Adrenal gland (tissue), 12 donors: ENCODE measurements around the gene LRP1. TPM values are rescaled to one million over a fixed set of nuclear protein-coding genes. Genes with fewer than 3 reads are reported as not detected.

Experiments used
- DNase-seq, 7 donors: peaks; one replicate each; pipeline ENCODE4 v3.0.0-alpha.2; 2019 to 2020
- H3K27ac ChIP-seq, 5 donors: fragments of 200-600 bp; sonication (generic) in 4 of 5; 1 replicate in 3 of 5; 2 replicates in 2 of 5; pipeline versions ENCODE4 v1.5.1 to v1.8.0; 2016 to 2020; ENCODE audit warnings: mild to moderate bottlenecking in 1 of 5
- H3K27me3 ChIP-seq: fragments of 200-600 bp; 2 replicates; pipeline ENCODE4 v1.8.0; 2021
- H3K36me3 ChIP-seq, 2 donors: fragments of 200-600 bp; replicated peaks in 1 of 2; 1 replicate in 1 of 2; 2 replicates in 1 of 2; pipeline versions ENCODE4 v1.5.1 to v1.8.0; 2018 to 2022
- H3K4me1 ChIP-seq, 2 donors: fragments of 200-600 bp; replicated peaks in 1 of 2; 1 replicate in 1 of 2; 2 replicates in 1 of 2; pipeline versions ENCODE4 v1.5.1 to v1.8.0; 2018 to 2021
- H3K4me3 ChIP-seq, 4 donors: fragments of 200-600 bp; sonication (generic) in 3 of 4; one replicate each; pipeline ENCODE4 v1.5.1; 2016 to 2018
- H3K9me3 ChIP-seq, 3 donors: fragments of 200-600 bp; sonication (generic) in 1 of 3; replicated peaks in 1 of 3; 1 replicate in 2 of 3; 2 replicates in 1 of 3; pipeline versions ENCODE4 v1.5.1 to v1.8.0; 2016 to 2021
- POLR2A ChIP-seq, 2 donors: fragments of 450-650 bp; IDR thresholded peaks; one replicate each; pipeline ENCODE4 v1.6.1; 2017; ENCODE audit warnings: antibody characterized with exemption in 2 of 2, mild to moderate bottlenecking in 2 of 2, moderate library complexity in 1 of 2
- WGBS, 4 donors: extraction: QIAGEN DNeasy Blood & Tissue Kit in 2 of 4; methylation state at CpG; one replicate each; pipeline versions ENCODE4 v1.1.5 to v1.1.7; 2013 to 2017; 5-methylcytosine and 5-hydroxymethylcytosine counted together
- intact Hi-C, 2 donors: fragments of 100-400 bp; cut with DNase I; formaldehyde crosslinking; loops; one replicate each; pipeline versions ENCODE4 v1.14.1 to v1.15.0; 2022 to 2023
- polyA plus RNA-seq, 3 donors: library from polyadenylated mRNA; stranded (reverse); fragments of 200-250 nt in 2 of 3; fragments of 350-450 nt in 1 of 3; fragmentation: Illumina TruSeq in 1 of 3; extraction: RNeasy Lipid Tissue Mini Kit (QIAGEN cat#74804) in 1 of 3; gene quantifications; one replicate each; pipeline ENCODE4 v1.2.3, GENCODE V29; 2013 to 2014
- total RNA-seq, 9 donors: library from RNA; depleted of rRNA in 4 of 9; stranded (reverse); fragments of >200 nt in 4 of 9; fragments of 120-200 nt in 1 of 9; fragmentation: NEBNext Ultra II Directional in 1 of 9; extraction: Animal tissue kit (Norgen Biotek cat#: 25700) in 1 of 9; gene quantifications; one replicate each; pipeline versions ENCODE4 v1.1.0 to v1.2.4, GENCODE V29; 2013 to 2023
- TF ChIP-seq, protein P1 (sequence below), 6 experiments: fragments of 450-650 bp in 4 of 6; fragments of 200-600 bp in 2 of 6; sonication (generic) in 1 of 6; IDR thresholded peaks; 1 replicate in 5 of 6; 2 replicates in 1 of 6; pipeline versions ENCODE4 v1.5.1 to v1.8.0; 2016 to 2021; ENCODE audit warnings: antibody characterized with exemption in 6 of 6, mild to moderate bottlenecking in 2 of 6, moderate library complexity in 1 of 6
- donor health status: healthy with polysubstance abuse.
- donor health status: Bipolar disorder and iron deficiency.
- donor health status: DM: yes; HTN: yes; CAD: no.
- donor health status: DM: no; HTN: no; CAD: no.
- donor health status: DM: no; HTN: no; CAD: no.
- donor health status: DM: yes; HTN: yes; CAD: no.

LRP1 gene
- total and polyA plus RNA-seq, 12 donors, result 18.4 to 307 (median 138) TPM

DNA sequence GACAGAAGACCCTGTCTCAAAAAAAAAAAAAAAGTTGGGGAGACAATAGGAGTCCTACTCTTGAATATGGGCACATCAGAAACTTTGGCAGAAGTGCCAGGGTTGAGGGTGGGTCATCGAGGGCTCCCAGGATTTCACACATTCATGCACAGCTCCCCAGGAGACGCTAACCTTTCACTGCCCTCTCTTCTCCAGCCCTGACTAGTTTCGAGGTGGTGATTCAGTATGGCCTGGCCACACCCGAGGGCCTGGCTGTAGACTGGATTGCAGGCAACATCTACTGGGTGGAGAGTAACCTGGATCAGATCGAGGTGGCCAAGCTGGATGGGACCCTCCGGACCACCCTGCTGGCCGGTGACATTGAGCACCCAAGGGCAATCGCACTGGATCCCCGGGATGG is 48.6 kb downstream of the LRP1 start:
- TF ChIP-seq POLR2A (IDR thresholded peaks at IDR 0.05), result no peak
- TF ChIP-seq, protein P1, sequence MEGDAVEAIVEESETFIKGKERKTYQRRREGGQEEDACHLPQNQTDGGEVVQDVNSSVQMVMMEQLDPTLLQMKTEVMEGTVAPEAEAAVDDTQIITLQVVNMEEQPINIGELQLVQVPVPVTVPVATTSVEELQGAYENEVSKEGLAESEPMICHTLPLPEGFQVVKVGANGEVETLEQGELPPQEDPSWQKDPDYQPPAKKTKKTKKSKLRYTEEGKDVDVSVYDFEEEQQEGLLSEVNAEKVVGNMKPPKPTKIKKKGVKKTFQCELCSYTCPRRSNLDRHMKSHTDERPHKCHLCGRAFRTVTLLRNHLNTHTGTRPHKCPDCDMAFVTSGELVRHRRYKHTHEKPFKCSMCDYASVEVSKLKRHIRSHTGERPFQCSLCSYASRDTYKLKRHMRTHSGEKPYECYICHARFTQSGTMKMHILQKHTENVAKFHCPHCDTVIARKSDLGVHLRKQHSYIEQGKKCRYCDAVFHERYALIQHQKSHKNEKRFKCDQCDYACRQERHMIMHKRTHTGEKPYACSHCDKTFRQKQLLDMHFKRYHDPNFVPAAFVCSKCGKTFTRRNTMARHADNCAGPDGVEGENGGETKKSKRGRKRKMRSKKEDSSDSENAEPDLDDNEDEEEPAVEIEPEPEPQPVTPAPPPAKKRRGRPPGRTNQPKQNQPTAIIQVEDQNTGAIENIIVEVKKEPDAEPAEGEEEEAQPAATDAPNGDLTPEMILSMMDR (IDR thresholded peaks at IDR 0.05), result no peak
- DNase-seq, result no peak
- Histone ChIP-seq H3K36me3 (peaks cover 0 to 84% of the 10 kb centered on the region in 2 donors), H3K4me1 (no peaks in the 10 kb centered on the region), H3K4me3 (no peak overlapping the region), H3K27me3 (no peaks in the 10 kb centered on the region), H3K27ac (peak overlapping the region in 1 of 5 donors; percentile 1), H3K9me3 (no peaks in the 10 kb centered on the region)
- intact Hi-C loops, result loop anchor here in 1 of 2 donors (5.0 kb wide), 1 partner anchor 45 kb away; no protein-coding TSS in a partner anchor
- WGBS, 4 donors, result 85 to 93% (median 87%) methylated on average over 7 to 9 of the region's 9 CpGs

DNA sequence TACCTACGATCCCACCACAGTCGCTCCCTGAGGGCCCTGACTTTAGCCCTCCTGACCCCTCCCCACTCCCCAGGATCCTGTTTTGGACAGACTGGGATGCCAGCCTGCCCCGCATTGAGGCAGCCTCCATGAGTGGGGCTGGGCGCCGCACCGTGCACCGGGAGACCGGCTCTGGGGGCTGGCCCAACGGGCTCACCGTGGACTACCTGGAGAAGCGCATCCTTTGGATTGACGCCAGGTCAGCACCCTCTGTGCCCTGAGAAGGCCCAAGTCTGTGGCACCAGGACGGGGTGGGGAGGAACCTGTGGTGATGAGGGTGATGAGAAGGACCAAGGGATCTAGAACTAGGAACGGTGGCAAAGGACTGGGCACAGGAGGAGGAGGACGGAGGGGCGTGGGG is 49.1 kb downstream of the LRP1 start:
- Histone ChIP-seq H3K27me3 (no peaks in the 10 kb centered on the region), H3K36me3 (peaks cover 0 to 84% of the 10 kb centered on the region in 2 donors), H3K9me3 (no peaks in the 10 kb centered on the region), H3K4me1 (no peaks in the 10 kb centered on the region), H3K4me3 (no peak overlapping the region), H3K27ac (peak overlapping the region in 1 of 5 donors; percentile 1)
- intact Hi-C loops, result loop anchor here in 1 of 2 donors (5.0 kb wide), 1 partner anchor 45 kb away; no protein-coding TSS in a partner anchor
- WGBS, 4 donors, result 87 to 98% (median 90%) methylated on average over 8 to 16 of the region's 16 CpGs
- TF ChIP-seq POLR2A (IDR thresholded peaks at IDR 0.05), result no peak
- TF ChIP-seq, protein P1 (IDR thresholded peaks at IDR 0.05), result no peak
- DNase-seq, result no peak

GRCh38 chr12:57178213-57178612 is 49.9 kb downstream of the LRP1 start:
- no peak for TF ChIP-seq POLR2A (IDR thresholded peaks at IDR 0.05)
- TF ChIP-seq, protein P1 (IDR thresholded peaks at IDR 0.05), result no peak
- WGBS, 4 donors, result 87 to 91% (median 90%) methylated on average over 11 to 14 of the region's 14 CpGs
- no peak overlapping the region for H3K4me3 ChIP-seq
- H3K4me1 ChIP-seq, result no peaks in the 10 kb centered on the region
- H3K27ac ChIP-seq, result no peak overlapping the region
- no peaks in the 10 kb centered on the region for H3K9me3 ChIP-seq
- DNase-seq, result no peak
- H3K36me3 ChIP-seq, result peaks cover 0 to 76% of the 10 kb centered on the region in 2 donors
- no peaks in the 10 kb centered on the region for H3K27me3 ChIP-seq
- intact Hi-C loops, result loop anchor here (2.0 to 5.0 kb wide), 2 partner anchors 46 to 53 kb away; no protein-coding TSS in a partner anchor

GRCh38 chr12:57179331-57180086 is 51.2 kb downstream of the LRP1 start:
- WGBS, 4 donors, result 87 to 93% (median 91%) methylated on average over 18 to 27 of the region's 27 CpGs
- Histone ChIP-seq H3K27me3 (no peaks in the 10 kb centered on the region), H3K4me3 (no peak overlapping the region), H3K9me3 (no peaks in the 10 kb centered on the region), H3K4me1 (no peaks in the 10 kb centered on the region), H3K36me3 (peaks cover 0 to 81% of the 10 kb centered on the region in 2 donors), H3K27ac (no peak overlapping the region)
- TF ChIP-seq, protein P1 (IDR thresholded peaks at IDR 0.05), result no peak
- TF ChIP-seq POLR2A (IDR thresholded peaks at IDR 0.05), result no peak
- intact Hi-C loops, result loop anchor here (2.0 to 10.0 kb wide), 4 partner anchors 47 to 112 kb away; partner anchors contain the start of gene NEMP1 (in 1 of the 2)
- DNase-seq, result no peak
